Endothelial cell of umbilical vein (primary cell): Measurements from ENCODE around the gene SF3B5. TPM values are rescaled to one million over a fixed set of nuclear protein-coding genes. Genes with fewer than 3 reads are reported as not detected.

Source experiments
- BruUV-seq: library from RNA; stranded (reverse); fragments of 400-500 nt; replicated peaks from 2 replicates; lab custom pipeline; 2021; lab: Mats Ljungman, UMichigan
- CTCF ChIA-PET: fragments of 300-600, 350-600 bp; sonication (Branson Sonifier 250); formaldehyde crosslinking; loops from one replicate; lab custom pipeline; 2021; ENCODE audit warnings: antibody characterized with exemption, inconsistent platforms; lab: Charles Lee
- POLR2A ChIA-PET: fragments of 300-600, 350-600 bp; sonication (Branson Sonifier 250); formaldehyde crosslinking; loops from one replicate; lab custom pipeline; 2021; ENCODE audit warnings: antibody characterized with exemption, inconsistent platforms; lab: Charles Lee
- DNase-seq: peaks from one replicate; pipeline ENCODE4 v3.0.0-alpha.2; 2011; ENCODE audit warnings: low read depth, low spot score
- FAIRE-seq: peaks from 2 replicates; lab custom pipeline; 2011; peaks lifted over from hg19 to GRCh38; lab: Jason Lieb, UNC
- H2AFZ ChIP-seq: 2 replicates; pipeline ENCODE4 v1.6.0; 2012; ENCODE audit warnings: low read depth, low read length, control low read depth, inconsistent platforms
- H3K27ac ChIP-seq: 2 replicates; pipeline ENCODE4 v1.5.1; 2011; ENCODE audit warnings: low read depth, mild to moderate bottlenecking, control low read depth, low read length, moderate library complexity; ENCODE audit not compliant: insufficient read depth
- H3K27me3 ChIP-seq, 2 experiments: 2 replicates each; pipeline versions ENCODE4 v1.6.0 to v1.6.1; 2011; ENCODE audit warnings: low read length in 2 of 2, mixed read lengths in 1 of 2; ENCODE audit not compliant: control insufficient read depth in 2 of 2, insufficient read depth in 2 of 2
- H3K36me3 ChIP-seq, 2 experiments: 2 replicates in 1 of 2; 3 replicates in 1 of 2; pipeline ENCODE4 v1.5.1; 2011; ENCODE audit warnings: low read length in 2 of 2, mild to moderate bottlenecking in 1 of 2, moderate library complexity in 1 of 2; ENCODE audit not compliant: control insufficient read depth in 2 of 2, insufficient read depth in 2 of 2; ENCODE audit errors: extremely low read depth in 1 of 2
- H3K4me1 ChIP-seq: 3 replicates; pipeline ENCODE4 v1.5.1; 2011; ENCODE audit warnings: mild to moderate bottlenecking, low read length; ENCODE audit not compliant: control insufficient read depth, insufficient read depth; ENCODE audit errors: extremely low read depth
- H3K4me2 ChIP-seq: 2 replicates; pipeline ENCODE4 v1.6.1; 2011; ENCODE audit warnings: low read length, control low read depth, mixed read lengths; ENCODE audit not compliant: insufficient read depth
- H3K4me3 ChIP-seq, 3 experiments: fragments of 200-600 bp in 1 of 3; sonication (generic), shearing (Covaris generic) in 1 of 3; replicated peaks in 1 of 3; 2 replicates each; pipeline ENCODE4 v1.5.1; 2011 to 2016; ENCODE audit warnings: control low read depth in 3 of 3, low read length in 3 of 3, mild to moderate bottlenecking in 2 of 3, inconsistent platforms in 1 of 3, low read depth in 1 of 3, moderate library complexity in 1 of 3; ENCODE audit not compliant: insufficient read depth in 1 of 3
- H3K79me2 ChIP-seq: 2 replicates; pipeline ENCODE4 v1.6.0; 2012; ENCODE audit warnings: low read length, inconsistent platforms; ENCODE audit not compliant: control insufficient read depth, insufficient read depth
- H3K9ac ChIP-seq: replicated peaks from 2 replicates; pipeline ENCODE3; 2011; ENCODE audit warnings: low read length, control low read depth; ENCODE audit not compliant: insufficient read depth; ENCODE audit errors: extremely low read depth
- H3K9me1 ChIP-seq: replicated peaks from 3 replicates; pipeline ENCODE4 v1.6.0; 2011; ENCODE audit warnings: mild to moderate bottlenecking, low read length; ENCODE audit not compliant: control insufficient read depth, insufficient read depth; ENCODE audit errors: extremely low read depth
- H3K9me3 ChIP-seq: replicated peaks from 2 replicates; pipeline ENCODE4 v1.5.1; 2012; ENCODE audit warnings: low read length, inconsistent platforms; ENCODE audit not compliant: control insufficient read depth, insufficient read depth
- H4K20me1 ChIP-seq: replicated peaks from 2 replicates; pipeline ENCODE3; 2011; ENCODE audit warnings: mild to moderate bottlenecking, low read length; ENCODE audit not compliant: control insufficient read depth, insufficient read depth; ENCODE audit errors: extremely low read depth
- EZH2 ChIP-seq: IDR thresholded peaks from 2 replicates; pipeline ENCODE4 v1.6.1; 2012; ENCODE audit warnings: borderline replicate concordance, low read depth, mild to moderate bottlenecking, moderate library complexity, low read length, inconsistent platforms; ENCODE audit not compliant: severe bottlenecking
- FOS ChIP-seq: IDR thresholded peaks from 2 replicates; pipeline ENCODE4 v1.6.1; 2011; ENCODE audit warnings: mild to moderate bottlenecking, low read length, moderate library complexity, borderline replicate concordance; ENCODE audit not compliant: insufficient read depth
- GATA2 ChIP-seq: IDR thresholded peaks from 2 replicates; pipeline ENCODE4 v1.7.0; 2011; ENCODE audit warnings: low read depth, mild to moderate bottlenecking, moderate library complexity, mixed read lengths, low read length; ENCODE audit not compliant: insufficient read length, insufficient read depth
- JUN ChIP-seq: IDR thresholded peaks from 2 replicates; pipeline ENCODE4 v1.6.1; 2011; ENCODE audit warnings: borderline replicate concordance, low read depth; ENCODE audit not compliant: insufficient read length, insufficient read depth
- MYC ChIP-seq: IDR thresholded peaks from one replicate; pipeline ENCODE4 v1.6.1; 2011; ENCODE audit warnings: mild to moderate bottlenecking, low read depth, low read length
- POLR2A ChIP-seq: IDR thresholded peaks from 2 replicates; pipeline ENCODE4 v1.6.1; 2012; ENCODE audit warnings: low read depth, mild to moderate bottlenecking, control low read depth, low read length
- POLR2AphosphoS5 ChIP-seq: IDR thresholded peaks from 2 replicates; pipeline ENCODE4 v1.6.1; 2012; ENCODE audit warnings: low read depth, mild to moderate bottlenecking, control low read depth, low read length, moderate library complexity; ENCODE audit not compliant: insufficient read depth
- dilution Hi-C: fragments of 300-500 bp; cut with MboI; formaldehyde crosslinking; loops from one replicate; pipeline ENCODE4 v1.15.0; 2019; ENCODE audit warnings: low sequenced_read_pairs; ENCODE audit not compliant: extremely low pct_ligation_motif_present
- intact Hi-C: fragments of 100-400 bp; cut with micrococcal nuclease; formaldehyde crosslinking; loops from one replicate; pipeline ENCODE4 v1.10.0; 2022
- polyA plus RNA-seq, 4 experiments: library from polyadenylated mRNA; depleted of rRNA in 3 of 4; stranded (reverse) in 3 of 4; unstranded in 1 of 4; fragments of >200 nt; gene quantifications; 2 replicates each; pipeline versions ENCODE4 v1.2.1 to v1.2.3, GENCODE V29; 2011 to 2012; ENCODE audit warnings: missing spikeins in 1 of 4
- total RNA-seq: library from RNA; stranded (reverse); gene quantifications from 2 replicates; pipeline ENCODE4 v1.2.3, GENCODE V29; 2021
- TF ChIP-seq, protein P1 (sequence below): IDR thresholded peaks from 2 replicates; pipeline ENCODE4 v1.6.1; 2011; ENCODE audit not compliant: insufficient read depth, insufficient read length
- TF ChIP-seq, protein P2 (sequence below), 2 donors: IDR thresholded peaks; 1 replicate in 1 of 2; 2 replicates in 1 of 2; pipeline ENCODE4 v1.5.1; 2011; ENCODE audit warnings: low read length in 2 of 2, mild to moderate bottlenecking in 2 of 2, moderate library complexity in 2 of 2, control low read depth in 1 of 2, inconsistent platforms in 1 of 2, low read depth in 1 of 2; ENCODE audit not compliant: insufficient read depth in 1 of 2; ENCODE audit errors: extremely low read depth in 1 of 2

SF3B5 gene
- total and polyA plus RNA-seq, 2 donors (not counting 3 experiments of a cell fraction or from before 2014, with no cell fraction given), result 185 to 540 TPM

DNA sequence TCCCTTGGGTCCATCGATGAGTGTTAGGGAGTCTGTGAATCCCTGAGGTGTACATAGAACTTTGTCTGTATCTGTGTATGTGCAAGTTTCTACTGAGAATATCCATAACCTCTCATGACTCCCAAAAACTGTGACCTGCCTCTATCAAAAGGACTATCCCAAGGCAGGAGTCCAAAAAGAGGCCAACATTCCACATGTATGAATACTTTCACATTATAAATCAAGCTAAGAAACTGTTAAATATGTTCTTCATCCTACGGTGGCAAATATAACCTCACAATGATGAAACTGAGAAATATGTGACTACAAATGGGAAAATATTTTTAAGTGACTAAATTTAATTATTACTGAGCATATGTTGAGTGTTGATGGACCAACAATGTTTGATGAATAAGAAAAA is 38.8 kb upstream of the SF3B5 start:
- dilution Hi-C loops (no loop called here), intact Hi-C loops (no loop called here)
- H3K4me1 ChIP-seq, result peaks cover 23% of the 10 kb centered on the region
- H3K36me3 ChIP-seq, result no peaks in the 10 kb centered on the region
- ChIA-PET POLR2A (no interaction called here), CTCF (interaction anchor here (1.2 to 1.8 kb wide), 2 partner anchors 9 to 82 kb away, joined by 3 to 10 read pairs; no protein-coding TSS in a partner anchor)
- BruUV-seq, result no TSS peak
- H3K9ac ChIP-seq, result no peak overlapping the region
- TF ChIP-seq, protein P1, sequence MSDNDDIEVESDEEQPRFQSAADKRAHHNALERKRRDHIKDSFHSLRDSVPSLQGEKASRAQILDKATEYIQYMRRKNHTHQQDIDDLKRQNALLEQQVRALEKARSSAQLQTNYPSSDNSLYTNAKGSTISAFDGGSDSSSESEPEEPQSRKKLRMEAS, result no peak
- TF ChIP-seq GATA2 (no peak), JUN (no peak), MYC (no peak), POLR2A (no peak), FOS (no peak), POLR2AphosphoS5 (no peak), EZH2 (no peak)
- TF ChIP-seq, protein P2, sequence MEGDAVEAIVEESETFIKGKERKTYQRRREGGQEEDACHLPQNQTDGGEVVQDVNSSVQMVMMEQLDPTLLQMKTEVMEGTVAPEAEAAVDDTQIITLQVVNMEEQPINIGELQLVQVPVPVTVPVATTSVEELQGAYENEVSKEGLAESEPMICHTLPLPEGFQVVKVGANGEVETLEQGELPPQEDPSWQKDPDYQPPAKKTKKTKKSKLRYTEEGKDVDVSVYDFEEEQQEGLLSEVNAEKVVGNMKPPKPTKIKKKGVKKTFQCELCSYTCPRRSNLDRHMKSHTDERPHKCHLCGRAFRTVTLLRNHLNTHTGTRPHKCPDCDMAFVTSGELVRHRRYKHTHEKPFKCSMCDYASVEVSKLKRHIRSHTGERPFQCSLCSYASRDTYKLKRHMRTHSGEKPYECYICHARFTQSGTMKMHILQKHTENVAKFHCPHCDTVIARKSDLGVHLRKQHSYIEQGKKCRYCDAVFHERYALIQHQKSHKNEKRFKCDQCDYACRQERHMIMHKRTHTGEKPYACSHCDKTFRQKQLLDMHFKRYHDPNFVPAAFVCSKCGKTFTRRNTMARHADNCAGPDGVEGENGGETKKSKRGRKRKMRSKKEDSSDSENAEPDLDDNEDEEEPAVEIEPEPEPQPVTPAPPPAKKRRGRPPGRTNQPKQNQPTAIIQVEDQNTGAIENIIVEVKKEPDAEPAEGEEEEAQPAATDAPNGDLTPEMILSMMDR (IDR thresholded peaks at IDR 0.05; ENCODE audit: extremely low read depth in 1 of 2, insufficient read depth in 1 of 2, low read depth in 1 of 2, low read length in 2 of 2), result no peak
- H3K79me2 ChIP-seq, result no peaks in the 10 kb centered on the region
- no peaks in the 10 kb centered on the region for H3K9me3 ChIP-seq
- H3K27me3 ChIP-seq, result no peaks in the 10 kb centered on the region
- DNase-seq (no peak), FAIRE-seq (no peak)
- no peaks in the 10 kb centered on the region for H3K9me1 ChIP-seq
- no peak overlapping the region for H3K4me3 ChIP-seq
- no peaks in the 10 kb centered on the region for H4K20me1 ChIP-seq
- no peak overlapping the region for H3K4me2 ChIP-seq
- no peak overlapping the region for H2AFZ ChIP-seq
- no peak overlapping the region for H3K27ac ChIP-seq
